ENCODE measurements around the gene HES2. TPM values are rescaled to one million over a fixed set of nuclear protein-coding genes. Genes with fewer than 3 reads are reported as not detected.

HES2 gene
- total and polyA plus RNA-seq, 7 experiments from 2014 or later = 0.56 TPM; not detected in 6

DNA sequence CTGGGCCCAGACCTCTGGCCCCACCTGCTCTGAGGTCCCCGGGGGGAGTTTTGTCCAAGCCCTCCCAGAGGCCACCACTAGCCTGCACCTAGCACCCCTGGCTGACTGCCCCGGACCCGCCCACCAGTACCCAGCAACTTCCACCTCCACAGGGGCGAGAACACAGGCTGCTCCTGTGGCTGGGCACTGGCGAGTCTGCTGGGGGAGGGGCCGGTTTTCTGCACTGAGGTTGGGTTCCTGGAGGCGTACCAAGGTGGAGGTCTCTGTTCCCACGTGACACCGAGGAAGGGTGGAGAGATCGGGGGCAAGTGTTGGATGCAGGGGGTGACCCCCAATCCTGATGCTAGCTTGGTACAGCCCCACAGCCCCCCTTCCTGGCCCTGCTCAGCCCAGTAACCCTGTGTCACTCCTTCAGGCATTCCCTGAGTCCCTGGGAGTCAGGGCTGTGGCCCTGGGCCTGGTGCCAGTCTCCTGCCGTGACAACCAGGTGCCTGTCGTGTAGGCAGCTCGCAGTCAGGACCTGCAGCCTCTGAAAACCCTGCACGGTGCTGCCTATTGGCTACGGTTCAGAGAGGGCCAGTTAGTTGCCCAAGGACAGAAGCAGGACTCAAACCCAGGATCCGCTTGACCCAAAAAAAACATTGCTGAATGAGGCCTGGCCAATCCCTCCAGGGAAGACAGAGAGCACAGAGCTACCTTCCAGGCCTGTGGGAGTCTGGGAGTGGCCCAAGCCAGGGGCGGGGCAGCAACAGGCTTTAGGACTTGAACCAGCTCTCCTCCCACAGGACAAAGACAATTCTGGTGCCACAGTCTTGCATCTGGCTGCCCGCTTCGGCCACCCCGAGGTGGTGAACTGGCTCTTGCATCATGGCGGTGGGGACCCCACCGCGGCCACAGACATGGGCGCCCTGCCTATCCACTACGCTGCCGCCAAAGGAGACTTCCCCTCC is 8.0 kb upstream of the HES2 start:
- H3K4me1 ChIP-seq (ENCODE audit: control insufficient read depth in 2 of 2, insufficient read depth in 2 of 2, low read length in 2 of 2) = peaks cover 13 to 17% of the 10 kb centered on the region in 2 donors
- Mint-ChIP-seq H3K4me1 (peaks cover 0 to 12% (median 7%) of the 10 kb centered on the region in 7 donors), H3K27ac (no peak overlapping the region), H3K4me3 (no peak overlapping the region), H3K9me3 (no peaks in the 10 kb centered on the region), H3K27me3 (peaks cover 6 to 44% (median 14%) of the 10 kb centered on the region in 5 donors), H3K36me3 (no peaks in the 10 kb centered on the region)
- no peaks in the 10 kb centered on the region for H3K36me3 ChIP-seq (ENCODE audit: control insufficient read depth in 2 of 3, insufficient read depth in 3 of 3, low read length in 3 of 3)
- H3K4me3 ChIP-seq (ENCODE audit: low read length) = no peak overlapping the region
- ATAC-seq = no peak
- no peak overlapping the region for H3K27ac ChIP-seq (ENCODE audit: low read depth, low read length)
- H3K9me3 ChIP-seq (ENCODE audit: control insufficient read depth in 2 of 3, low read length in 3 of 3) = no peaks in the 10 kb centered on the region
- no peak for DNase-seq
- POLR2A ChIA-PET = no interaction called here
- H3K27me3 ChIP-seq (ENCODE audit: control insufficient read depth in 2 of 2, insufficient read depth in 2 of 2, low read length in 2 of 2) = peaks cover 0 to 4% of the 10 kb centered on the region in 2 donors
- CTCF ChIA-PET = no interaction called here
- intact Hi-C loops (cut with micrococcal nuclease) = no loop called here

DNA sequence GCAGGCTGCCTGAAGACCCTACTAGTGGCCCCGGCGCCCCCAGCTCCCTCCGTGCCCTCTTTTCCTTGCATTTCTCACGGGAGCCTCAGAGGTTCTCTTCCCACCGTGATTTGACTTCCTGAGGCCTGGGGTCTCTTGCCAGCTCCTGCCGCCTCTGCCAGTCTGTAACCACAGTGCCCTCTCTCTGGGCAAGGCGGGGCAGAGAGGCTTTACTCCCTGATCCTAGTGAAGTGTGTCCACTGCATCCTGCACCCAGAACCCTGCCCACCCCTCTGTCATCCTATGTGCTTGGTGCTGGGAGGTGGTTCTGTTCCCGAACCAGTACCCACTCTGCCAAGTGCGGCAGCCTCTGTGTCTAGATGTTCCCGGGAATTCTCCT is 7.2 kb upstream of the HES2 start:
- DNase-seq = no peak
- Histone ChIP-seq H3K4me1 (ENCODE audit: control insufficient read depth in 2 of 2, insufficient read depth in 2 of 2, low read length in 2 of 2) (peaks cover 13 to 17% of the 10 kb centered on the region in 2 donors), H3K9me3 (ENCODE audit: control insufficient read depth in 2 of 3, low read length in 3 of 3) (no peaks in the 10 kb centered on the region), H3K27me3 (ENCODE audit: control insufficient read depth in 2 of 2, insufficient read depth in 2 of 2, low read length in 2 of 2) (peaks cover 0 to 4% of the 10 kb centered on the region in 2 donors), H3K4me3 (ENCODE audit: low read length) (no peak overlapping the region), H3K27ac (ENCODE audit: low read depth, low read length) (no peak overlapping the region), H3K36me3 (ENCODE audit: control insufficient read depth in 2 of 3, insufficient read depth in 3 of 3, low read length in 3 of 3) (no peaks in the 10 kb centered on the region)
- intact Hi-C loops (cut with micrococcal nuclease) = no loop called here
- ATAC-seq = no peak
- Mint-ChIP-seq H3K27ac (no peak overlapping the region), H3K27me3 (peaks cover 6 to 51% (median 14%) of the 10 kb centered on the region in 5 donors), H3K4me1 (peaks cover 0 to 12% (median 7%) of the 10 kb centered on the region in 7 donors), H3K36me3 (no peaks in the 10 kb centered on the region), H3K4me3 (no peak overlapping the region), H3K9me3 (no peaks in the 10 kb centered on the region)
- ChIA-PET CTCF (interaction anchor here (0.5 to 0.8 kb wide), 2 partner anchors 53 to 219 kb away, joined by 3 read pairs; no protein-coding TSS in a partner anchor), POLR2A (no interaction called here)

DNA sequence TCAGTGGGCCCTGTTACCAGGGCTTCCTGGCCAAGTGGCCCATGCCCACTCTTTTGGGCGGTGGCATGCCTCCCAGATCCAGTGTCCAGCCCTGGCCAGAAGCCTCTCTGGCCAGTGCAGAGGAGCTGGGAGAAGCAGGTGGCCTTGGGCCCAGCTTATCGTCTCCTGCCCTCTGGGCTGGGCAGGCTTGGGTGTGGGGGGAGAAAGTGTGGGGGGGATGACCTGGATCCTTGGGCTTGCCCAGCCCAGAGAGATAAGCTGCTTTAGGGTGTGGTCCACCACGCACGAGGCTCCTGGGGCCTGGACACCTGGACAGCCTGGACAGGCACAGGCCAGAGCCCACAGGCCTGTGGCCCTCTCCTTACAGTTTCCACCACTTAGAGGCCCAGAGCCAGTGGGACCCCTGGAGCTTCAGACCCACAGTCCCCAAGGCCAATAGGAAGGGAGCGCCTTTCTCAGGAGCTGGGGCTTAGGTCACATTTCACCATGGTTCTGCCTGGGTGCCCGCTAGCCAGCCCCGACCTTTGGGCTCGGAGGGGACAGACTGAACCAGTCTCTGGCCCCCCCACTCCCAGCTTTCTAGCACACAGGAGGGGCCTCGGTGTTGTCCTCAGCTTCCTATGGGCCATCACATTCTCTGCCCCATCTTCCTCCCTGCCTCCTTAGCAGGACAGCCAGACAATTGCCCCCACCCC is 6.7 kb upstream of the HES2 start:
- Mint-ChIP-seq H3K27ac (no peak overlapping the region), H3K36me3 (no peaks in the 10 kb centered on the region), H3K9me3 (no peaks in the 10 kb centered on the region), H3K27me3 (peaks cover 12 to 51% (median 19%) of the 10 kb centered on the region in 5 donors), H3K4me3 (peak overlapping the region in 1 of 10 donors; percentile 30), H3K4me1 (peaks cover 0 to 12% (median 8%) of the 10 kb centered on the region in 7 donors)
- ATAC-seq (no peak), DNase-seq (no peak)
- no peaks in the 10 kb centered on the region for H3K36me3 ChIP-seq (ENCODE audit: control insufficient read depth in 2 of 3, insufficient read depth in 3 of 3, low read length in 3 of 3)
- no peak overlapping the region for H3K4me3 ChIP-seq (ENCODE audit: low read length)
- no peaks in the 10 kb centered on the region for H3K9me3 ChIP-seq (ENCODE audit: control insufficient read depth in 2 of 3, low read length in 3 of 3)
- ChIA-PET CTCF (interaction anchor here (0.5 to 0.8 kb wide), 3 partner anchors 54 to 220 kb away, joined by 3 to 5 read pairs (median 3); no protein-coding TSS in a partner anchor), POLR2A (interaction anchor here (0.7 kb wide), 1 partner anchor 214 kb away, joined by 4 read pairs; no protein-coding TSS in a partner anchor)
- peaks cover 13 to 17% of the 10 kb centered on the region in 2 donors for H3K4me1 ChIP-seq (ENCODE audit: control insufficient read depth in 2 of 2, insufficient read depth in 2 of 2, low read length in 2 of 2)
- H3K27me3 ChIP-seq (ENCODE audit: control insufficient read depth in 2 of 2, insufficient read depth in 2 of 2, low read length in 2 of 2) = peaks cover 0 to 8% of the 10 kb centered on the region in 2 donors
- intact Hi-C loops (cut with micrococcal nuclease) = no loop called here
- no peak overlapping the region for H3K27ac ChIP-seq (ENCODE audit: low read depth, low read length)

DNA sequence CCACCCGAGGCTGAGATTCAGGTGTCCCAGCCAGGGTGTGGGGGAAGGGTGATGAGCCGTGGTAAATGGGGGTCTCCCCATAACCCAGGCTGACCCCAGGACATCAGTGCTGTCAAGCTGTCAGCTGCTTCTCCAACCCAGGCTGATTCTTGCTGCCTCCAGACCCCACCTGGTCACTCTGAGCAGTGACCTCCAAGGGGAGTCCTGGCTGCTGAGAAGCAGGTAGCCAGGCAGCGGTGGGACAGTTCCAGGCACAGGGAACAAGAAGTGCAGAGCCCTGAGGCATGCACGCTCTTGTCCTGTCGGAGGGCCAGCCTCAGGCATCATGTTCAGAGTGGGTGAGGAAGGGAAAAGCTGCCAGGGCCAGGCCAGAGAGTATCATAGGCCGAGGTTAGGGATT is 5.9 kb upstream of the HES2 start:
- Histone ChIP-seq H3K36me3 (ENCODE audit: control insufficient read depth in 2 of 3, insufficient read depth in 3 of 3, low read length in 3 of 3) (no peaks in the 10 kb centered on the region), H3K4me1 (ENCODE audit: control insufficient read depth in 2 of 2, insufficient read depth in 2 of 2, low read length in 2 of 2) (peaks cover 13 to 17% of the 10 kb centered on the region in 2 donors), H3K9me3 (ENCODE audit: control insufficient read depth in 2 of 3, low read length in 3 of 3) (no peaks in the 10 kb centered on the region), H3K27ac (ENCODE audit: low read depth, low read length) (no peak overlapping the region), H3K27me3 (ENCODE audit: control insufficient read depth in 2 of 2, insufficient read depth in 2 of 2, low read length in 2 of 2) (peaks cover 0 to 8% of the 10 kb centered on the region in 2 donors), H3K4me3 (ENCODE audit: low read length) (no peak overlapping the region)
- ChIA-PET POLR2A (interaction anchor here (0.7 kb wide), 1 partner anchor 214 kb away, joined by 4 read pairs; no protein-coding TSS in a partner anchor), CTCF (no interaction called here)
- ATAC-seq (no peak), DNase-seq (no peak)
- H3K4me1 Mint-ChIP-seq = peaks cover 0 to 14% (median 8%) of the 10 kb centered on the region in 7 donors
- no peaks in the 10 kb centered on the region for H3K9me3 Mint-ChIP-seq
- intact Hi-C loops (cut with micrococcal nuclease) = no loop called here
- peaks cover 19 to 57% (median 26%) of the 10 kb centered on the region in 5 donors for H3K27me3 Mint-ChIP-seq
- no peaks in the 10 kb centered on the region for H3K36me3 Mint-ChIP-seq
- H3K4me3 Mint-ChIP-seq = peak overlapping the region in 3 of 10 donors; percentile 18 to 41 (median 37)
- no peak overlapping the region for H3K27ac Mint-ChIP-seq

DNA sequence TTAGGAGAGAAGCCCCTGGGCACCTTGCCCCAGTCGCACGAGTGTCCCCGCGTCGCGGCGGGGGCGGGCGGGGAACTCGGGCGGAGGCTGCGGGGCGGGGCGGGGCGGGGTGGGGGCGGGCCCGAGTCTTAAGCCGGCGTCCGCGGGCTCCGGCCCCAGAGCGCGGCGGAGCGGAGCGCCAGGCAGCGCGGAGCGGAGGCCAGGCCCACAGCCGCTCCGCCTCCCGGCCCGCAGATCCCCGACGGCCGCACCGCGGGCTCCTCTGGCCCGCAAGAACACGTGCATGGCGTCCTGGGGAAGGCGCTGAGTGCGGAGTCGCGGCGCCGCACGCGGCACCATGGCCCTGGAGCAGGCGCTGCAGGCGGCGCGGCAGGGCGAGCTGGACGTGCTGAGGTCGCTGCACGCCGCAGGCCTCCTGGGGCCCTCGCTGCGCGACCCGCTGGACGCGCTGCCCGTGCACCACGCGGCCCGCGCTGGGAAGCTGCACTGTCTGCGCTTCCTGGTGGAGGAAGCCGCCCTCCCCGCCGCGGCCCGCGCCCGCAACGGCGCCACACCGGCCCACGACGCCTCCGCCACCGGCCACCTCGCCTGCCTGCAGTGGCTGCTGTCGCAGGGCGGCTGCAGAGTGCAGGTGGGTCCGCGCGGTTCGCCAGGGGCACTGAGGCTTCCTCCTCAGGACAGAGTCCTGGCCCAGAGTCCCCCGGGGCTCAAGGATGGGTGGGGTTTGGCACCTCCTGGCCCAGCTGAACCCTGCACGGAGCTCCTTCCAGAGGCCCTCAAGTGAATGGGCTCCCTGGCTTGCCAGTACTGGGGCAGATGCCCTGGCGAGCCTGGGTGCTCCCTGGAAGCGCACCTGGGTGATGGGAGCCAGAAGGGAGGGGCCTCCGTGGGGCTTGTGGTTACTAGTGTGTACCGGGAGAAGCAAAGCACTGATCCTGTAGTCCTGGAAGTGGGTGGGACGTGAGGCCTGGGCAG is 5.2 kb upstream of the HES2 start, which contains the start of gene ESPN:
TSS of gene ESPN (plus strand) at position 158 of the 975 bp plus-strand sequence. CDS start at position 338, 180 bp downstream.
- peaks cover 13 to 24% of the 10 kb centered on the region in 2 donors for H3K4me1 ChIP-seq (ENCODE audit: control insufficient read depth in 2 of 2, insufficient read depth in 2 of 2, low read length in 2 of 2)
- peak within 1 kb of the TSS; percentile 15 for H3K4me3 ChIP-seq (ENCODE audit: low read length)
- peaks cover 18 to 57% (median 26%) of the 10 kb centered on the region in 5 donors for H3K27me3 Mint-ChIP-seq
- H3K9me3 Mint-ChIP-seq = no peaks in the 10 kb centered on the region
- ChIA-PET POLR2A (interaction anchor here (0.7 to 0.9 kb wide), 3 partner anchors 9 to 177 kb away, joined by 3 read pairs; no protein-coding TSS in a partner anchor), CTCF (no interaction called here)
- peaks cover 0 to 14% (median 10%) of the 10 kb centered on the region in 7 donors for H3K4me1 Mint-ChIP-seq
- intact Hi-C loops (cut with micrococcal nuclease) = loop anchor here in 1 of 2 donors (5.0 kb wide), 1 partner anchor 178 kb away; no protein-coding TSS in a partner anchor
- ATAC-seq (peak; percentile 25), DNase-seq (no peak)
- no peaks in the 10 kb centered on the region for H3K36me3 ChIP-seq (ENCODE audit: control insufficient read depth in 2 of 3, insufficient read depth in 3 of 3, low read length in 3 of 3)
- H3K36me3 Mint-ChIP-seq = no peaks in the 10 kb centered on the region
- peaks cover 0 to 8% of the 10 kb centered on the region in 2 donors for H3K27me3 ChIP-seq (ENCODE audit: control insufficient read depth in 2 of 2, insufficient read depth in 2 of 2, low read length in 2 of 2)
- no peak within 1 kb of the TSS for H3K27ac ChIP-seq (ENCODE audit: low read depth, low read length)
- no peaks in the 10 kb centered on the region for H3K9me3 ChIP-seq (ENCODE audit: control insufficient read depth in 2 of 3, low read length in 3 of 3)
- peak within 1 kb of the TSS; percentile 54 to 83 (median 72) for H3K4me3 Mint-ChIP-seq
- no peak within 1 kb of the TSS for H3K27ac Mint-ChIP-seq
